UCSD-AML1 (cell line): ENCODE results near the gene CARF.
"Not testable (repeated sequence)": the region's sequence is repeated elsewhere in the genome, so short reads cannot be mapped to it uniquely, and the experiment has no call there.

Experiments
- DNase-seq: peaks from one replicate; lab custom pipeline; 2025; ENCODE audit not compliant: unreplicated experiment; lab: John Stamatoyannopoulos, UW

Gene CARF

GRCh38 chr2:202934456-202934855 lies 22.4 kb downstream of the CARF start:
- no peak for DNase-seq

GRCh38 chr2:202938960-202939359 lies 26.9 kb downstream of the CARF start:
- no peak for DNase-seq

- DNase-seq, result no peak
These were observed 29.7 kb downstream of the CARF start for GRCh38 chr2:202941771-202942170.

GRCh38 chr2:202944408-202944807 lies 32.3 kb downstream of the CARF start:
- DNase-seq, result no peak

GRCh38 chr2:202944816-202945215 lies 32.7 kb downstream of the CARF start:
- DNase-seq, result no peak

GRCh38 chr2:202945497-202945896 lies 33.4 kb downstream of the CARF start:
- no peak for DNase-seq

GRCh38 chr2:202949333-202949732 lies 37.3 kb downstream of the CARF start:
- DNase-seq, result not testable (repeated sequence)

- DNase-seq, result no peak
These were observed 38.5 kb downstream of the CARF start for GRCh38 chr2:202950592-202950991.

GRCh38 chr2:202960524-202960923 lies 48.4 kb downstream of the CARF start:
- DNase-seq, result no peak

- no peak for DNase-seq
These were observed 51.6 kb downstream of the CARF start for GRCh38 chr2:202963712-202964111.

- peak; percentile 23 for DNase-seq
These were observed 53.9 kb downstream of the CARF start for GRCh38 chr2:202965810-202966460.

- not testable (repeated sequence) for DNase-seq
These were observed 57.3 kb downstream of the CARF start for GRCh38 chr2:202969404-202969803.

GRCh38 chr2:202976809-202977208 lies 64.7 kb downstream of the CARF start:
- no peak for DNase-seq

GRCh38 chr2:202982779-202983491 lies 70.9 kb downstream of the CARF start:
- no peak for DNase-seq

- DNase-seq, result no peak
These were observed 77.7 kb downstream of the CARF start for GRCh38 chr2:202989749-202990148.

GRCh38 chr2:202990501-202990900 lies 78.4 kb downstream of the CARF start:
- DNase-seq, result no peak

GRCh38 chr2:202997113-202997512 lies 85.0 kb downstream of the CARF start:
- not testable (repeated sequence) for DNase-seq

- DNase-seq, result no peak
These were observed 90.2 kb downstream of the CARF start for GRCh38 chr2:203002054-203002821.

- DNase-seq, result no peak
These were observed 91.6 kb downstream of the CARF start for GRCh38 chr2:203003716-203004115.

GRCh38 chr2:203014456-203015199 lies 102.6 kb downstream of the CARF start, which contains the start of gene NBEAL1:
NBEAL1 (plus strand) TSS chr2:203014875; CDS start chr2:203016385, 1,510 bp downstream.
- DNase-seq, result peak; percentile 99

- DNase-seq, result no peak
These were observed 104.6 kb downstream of the CARF start for GRCh38 chr2:203016716-203017115.
